ENCODE data around the gene PRDM8.

Gene PRDM8

GRCh38 chr4:80229128-80229527 is 31.8 kb downstream of the PRDM8 start:
- H3K27ac ChIP-seq: no peak overlapping the region
- TF ChIP-seq, protein P1, sequence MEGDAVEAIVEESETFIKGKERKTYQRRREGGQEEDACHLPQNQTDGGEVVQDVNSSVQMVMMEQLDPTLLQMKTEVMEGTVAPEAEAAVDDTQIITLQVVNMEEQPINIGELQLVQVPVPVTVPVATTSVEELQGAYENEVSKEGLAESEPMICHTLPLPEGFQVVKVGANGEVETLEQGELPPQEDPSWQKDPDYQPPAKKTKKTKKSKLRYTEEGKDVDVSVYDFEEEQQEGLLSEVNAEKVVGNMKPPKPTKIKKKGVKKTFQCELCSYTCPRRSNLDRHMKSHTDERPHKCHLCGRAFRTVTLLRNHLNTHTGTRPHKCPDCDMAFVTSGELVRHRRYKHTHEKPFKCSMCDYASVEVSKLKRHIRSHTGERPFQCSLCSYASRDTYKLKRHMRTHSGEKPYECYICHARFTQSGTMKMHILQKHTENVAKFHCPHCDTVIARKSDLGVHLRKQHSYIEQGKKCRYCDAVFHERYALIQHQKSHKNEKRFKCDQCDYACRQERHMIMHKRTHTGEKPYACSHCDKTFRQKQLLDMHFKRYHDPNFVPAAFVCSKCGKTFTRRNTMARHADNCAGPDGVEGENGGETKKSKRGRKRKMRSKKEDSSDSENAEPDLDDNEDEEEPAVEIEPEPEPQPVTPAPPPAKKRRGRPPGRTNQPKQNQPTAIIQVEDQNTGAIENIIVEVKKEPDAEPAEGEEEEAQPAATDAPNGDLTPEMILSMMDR (conservative IDR thresholded peaks at IDR 0.05; ENCODE audit: low read depth): no peak
- ChIA-PET POLR2A (ENCODE audit: low non-redundant PET) (no interaction called here), CTCF (no interaction called here)
- DNase-seq (ENCODE audit: low spot score): no peak

GRCh38 chr4:80229590-80229989 is 32.3 kb downstream of the PRDM8 start:
- DNase-seq (ENCODE audit: low spot score): no peak
- H3K27ac ChIP-seq: no peak overlapping the region
- CTCF ChIA-PET: no interaction called here
- TF ChIP-seq, protein P1 (conservative IDR thresholded peaks at IDR 0.05; ENCODE audit: low read depth): no peak
- POLR2A ChIA-PET (ENCODE audit: low non-redundant PET): no interaction called here

DNA sequence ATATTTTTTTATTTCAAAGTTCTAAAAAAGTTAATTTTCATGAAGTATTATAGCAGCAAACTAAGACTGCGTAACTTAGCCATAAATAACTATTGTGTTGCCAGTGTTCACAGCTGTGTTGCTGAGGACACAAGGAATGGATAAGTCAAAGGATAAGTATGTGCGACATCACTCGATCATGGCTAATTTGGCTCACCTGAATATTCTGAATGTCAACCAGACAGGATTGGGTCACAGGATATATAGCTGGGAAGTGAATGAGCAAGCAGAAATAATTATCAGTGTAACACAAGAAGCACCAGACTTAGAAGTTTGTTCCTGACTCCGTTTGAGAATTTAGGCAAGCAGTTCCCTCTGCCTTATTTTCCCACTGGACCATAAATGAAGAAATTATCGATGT is 33.9 kb downstream of the PRDM8 start:
- no peak for DNase-seq (ENCODE audit: low spot score)
- POLR2A ChIA-PET (ENCODE audit: low non-redundant PET): no interaction called here
- no peak overlapping the region for H3K27ac ChIP-seq
- TF ChIP-seq, protein P1 (conservative IDR thresholded peaks at IDR 0.05; ENCODE audit: low read depth): no peak
- CTCF ChIA-PET: no interaction called here

GRCh38 chr4:80232707-80233370 is 35.5 kb downstream of the PRDM8 start:
- DNase-seq (ENCODE audit: low spot score): no peak
- H3K27ac ChIP-seq: no peak overlapping the region
- ChIA-PET CTCF (no interaction called here), POLR2A (ENCODE audit: low non-redundant PET) (no interaction called here)
- TF ChIP-seq, protein P1 (conservative IDR thresholded peaks at IDR 0.05; ENCODE audit: low read depth): no peak

DNA sequence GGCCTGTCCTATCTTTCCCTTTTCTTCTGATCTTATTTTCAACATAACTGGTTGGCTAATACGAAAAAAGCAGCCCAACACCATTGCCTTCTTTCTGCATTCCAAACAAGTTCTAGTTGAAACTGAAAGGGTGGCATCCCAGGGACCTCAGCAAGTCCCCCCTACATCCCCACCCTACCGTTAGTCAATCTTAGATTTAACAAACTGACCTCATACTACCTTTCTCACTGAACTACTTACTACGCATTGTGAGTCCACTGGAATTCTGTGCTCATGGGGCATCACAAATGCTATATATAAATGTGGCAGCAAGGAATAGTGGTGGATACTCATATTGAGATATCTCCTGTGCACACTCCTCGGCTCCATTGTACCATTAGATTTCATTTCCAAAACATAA is 36.1 kb downstream of the PRDM8 start:
- ChIA-PET POLR2A (ENCODE audit: low non-redundant PET) (no interaction called here), CTCF (no interaction called here)
- no peak for DNase-seq (ENCODE audit: low spot score)
- H3K27ac ChIP-seq: no peak overlapping the region
- TF ChIP-seq, protein P1 (conservative IDR thresholded peaks at IDR 0.05; ENCODE audit: low read depth): no peak

- no peak overlapping the region for H3K27ac ChIP-seq
- no peak for DNase-seq (ENCODE audit: low spot score)
- ChIA-PET POLR2A (ENCODE audit: low non-redundant PET) (no interaction called here), CTCF (interaction anchor here (0.6 kb wide), 2 partner anchors 12 to 88 kb away, joined by 3 to 5 read pairs; no protein-coding TSS in a partner anchor)
- TF ChIP-seq, protein P1 (conservative IDR thresholded peaks at IDR 0.05; ENCODE audit: low read depth): no peak
These were observed 38.1 kb downstream of the PRDM8 start for GRCh38 chr4:80235451-80235850.

Measured in RWPE1 (cell line).